Subcutaneous abdominal adipose tissue (tissue), 5 donors: ENCODE measurements around the gene SRGAP2B.
"Not testable (repeated sequence)": the region's sequence is repeated elsewhere in the genome, so short reads cannot be mapped to it uniquely, and the experiment has no call there.

Experiments
- H3K27ac ChIP-seq: one replicate; pipeline ENCODE4 v1.7.0; 2013; ENCODE audit warnings: low read depth, mild to moderate bottlenecking, inconsistent platforms, low read length, moderate library complexity
- H3K27me3 ChIP-seq, 5 donors: one replicate each; pipeline ENCODE4 v1.7.0; 2013; ENCODE audit warnings: low read length in 5 of 5, inconsistent platforms in 1 of 5; ENCODE audit not compliant: control insufficient read depth in 5 of 5, insufficient read depth in 4 of 5
- H3K36me3 ChIP-seq, 5 donors: one replicate each; pipeline ENCODE4 v1.7.0; 2013; ENCODE audit warnings: low read length in 5 of 5; ENCODE audit not compliant: control insufficient read depth in 5 of 5, insufficient read depth in 5 of 5
- H3K4me1 ChIP-seq, 5 donors: one replicate each; pipeline ENCODE4 v1.7.0; 2013; ENCODE audit warnings: low read length in 5 of 5, mild to moderate bottlenecking in 3 of 5, moderate library complexity in 1 of 5; ENCODE audit not compliant: control insufficient read depth in 5 of 5, insufficient read depth in 5 of 5
- H3K4me3 ChIP-seq, 5 donors: one replicate each; pipeline ENCODE4 v1.7.0; 2013; ENCODE audit warnings: low read length in 5 of 5, low read depth in 1 of 5
- H3K9ac ChIP-seq, 5 donors: one replicate each; pipeline ENCODE4 v1.7.0; 2013; ENCODE audit warnings: low read length in 5 of 5, mild to moderate bottlenecking in 4 of 5, moderate library complexity in 3 of 5
- H3K9me3 ChIP-seq, 5 donors: one replicate each; pipeline ENCODE4 v1.7.0; 2013; ENCODE audit warnings: low read length in 5 of 5; ENCODE audit not compliant: control insufficient read depth in 5 of 5
- donor health status: healthy.
- donor health status: healthy.
- donor health status: healthy.
- donor health status: healthy.
- donor health status: healthy.

The SRGAP2B gene

GRCh38 chr1:145015744-145016491 is 79.2 kb downstream of the SRGAP2B start:
- not testable (repeated sequence) for H3K9me3 ChIP-seq, H3K36me3 ChIP-seq, H3K27me3 ChIP-seq, H3K27ac ChIP-seq, H3K4me1 ChIP-seq, H3K4me3 ChIP-seq, H3K9ac ChIP-seq

GRCh38 chr1:145013353-145013752 is 81.8 kb downstream of the SRGAP2B start:
- not testable (repeated sequence) for H3K27ac ChIP-seq, H3K36me3 ChIP-seq, H3K9ac ChIP-seq, H3K9me3 ChIP-seq, H3K4me1 ChIP-seq, H3K27me3 ChIP-seq, H3K4me3 ChIP-seq

- not testable (repeated sequence) for H3K36me3 ChIP-seq, H3K27me3 ChIP-seq, H3K9ac ChIP-seq, H3K9me3 ChIP-seq, H3K4me3 ChIP-seq, H3K4me1 ChIP-seq, H3K27ac ChIP-seq
Measured at GRCh38 chr1:145011811-145012210, 83.3 kb downstream of the SRGAP2B start.

GRCh38 chr1:145010580-145010979 is 84.5 kb downstream of the SRGAP2B start:
- not testable (repeated sequence) for H3K4me1 ChIP-seq, H3K4me3 ChIP-seq, H3K36me3 ChIP-seq, H3K9me3 ChIP-seq, H3K27ac ChIP-seq, H3K27me3 ChIP-seq, H3K9ac ChIP-seq

- H3K4me1 ChIP-seq, H3K9ac ChIP-seq, H3K9me3 ChIP-seq, H3K36me3 ChIP-seq, H3K27ac ChIP-seq, H3K27me3 ChIP-seq, H3K4me3 ChIP-seq: not testable (repeated sequence)
Measured at GRCh38 chr1:145009928-145010327, 85.2 kb downstream of the SRGAP2B start.

- H3K4me3 ChIP-seq, H3K36me3 ChIP-seq, H3K9ac ChIP-seq, H3K27ac ChIP-seq, H3K27me3 ChIP-seq, H3K4me1 ChIP-seq, H3K9me3 ChIP-seq: not testable (repeated sequence)
Measured at GRCh38 chr1:145008388-145008787, 86.7 kb downstream of the SRGAP2B start.

GRCh38 chr1:145005142-145005541 is 90.0 kb downstream of the SRGAP2B start:
- H3K4me1 ChIP-seq, H3K27ac ChIP-seq, H3K9me3 ChIP-seq, H3K4me3 ChIP-seq, H3K27me3 ChIP-seq, H3K9ac ChIP-seq, H3K36me3 ChIP-seq: not testable (repeated sequence)

GRCh38 chr1:145001381-145001780 is 93.7 kb downstream of the SRGAP2B start:
- H3K36me3 ChIP-seq, H3K27me3 ChIP-seq, H3K9ac ChIP-seq, H3K4me3 ChIP-seq, H3K4me1 ChIP-seq, H3K9me3 ChIP-seq, H3K27ac ChIP-seq: not testable (repeated sequence)

- not testable (repeated sequence) for H3K27ac ChIP-seq, H3K27me3 ChIP-seq, H3K9ac ChIP-seq, H3K9me3 ChIP-seq, H3K36me3 ChIP-seq, H3K4me3 ChIP-seq, H3K4me1 ChIP-seq
Measured at GRCh38 chr1:145000743-145001326, 94.3 kb downstream of the SRGAP2B start.

- not testable (repeated sequence) for H3K4me1 ChIP-seq, H3K36me3 ChIP-seq, H3K9ac ChIP-seq, H3K27ac ChIP-seq, H3K9me3 ChIP-seq, H3K27me3 ChIP-seq, H3K4me3 ChIP-seq
Measured at GRCh38 chr1:145000074-145000742, 94.9 kb downstream of the SRGAP2B start.
